ENCODE measurements around the gene FBXW11. TPM values are rescaled to one million over a fixed set of nuclear protein-coding genes. Genes with fewer than 3 reads are reported as not detected.

Gene FBXW11
- total RNA-seq, 1 experiment from 2014 or later = 34.9 TPM

GRCh38 chr5:172002310-172002709 lies 4.1 kb downstream of the FBXW11 start:
- intact Hi-C loops (cut with micrococcal nuclease; ENCODE audit: unreplicated experiment) = loop anchor here (10.0 kb wide), 1 partner anchor 88 kb away; no protein-coding TSS in a partner anchor
- TF ChIP-seq CTCF (conservative IDR thresholded peaks at IDR 0.05; ENCODE audit: low read depth, low read length) (peak; percentile 52), EZH2 (IDR thresholded peaks at IDR 0.05; ENCODE audit: borderline replicate concordance, low read depth, low read length, poor library complexity, severe bottlenecking) (no peak)
- H3K27ac ChIP-seq (ENCODE audit: low read depth, low read length, poor library complexity, severe bottlenecking) = no peak overlapping the region
- H3K9me3 ChIP-seq (ENCODE audit: low read depth, low read length, poor library complexity, severe bottlenecking) = no peaks in the 10 kb centered on the region
- no peaks in the 10 kb centered on the region for H3K36me3 ChIP-seq (ENCODE audit: insufficient read depth, low read length, poor library complexity, severe bottlenecking)
- peak; percentile 40 for DNase-seq (ENCODE audit: low spot score)
- no peaks in the 10 kb centered on the region for H3K27me3 ChIP-seq (replicated peaks; ENCODE audit: insufficient read depth, low read depth, low read length, poor library complexity)
- no TSS peak for BruUV-seq (replicated peaks)
- H3K4me1 ChIP-seq (ENCODE audit: insufficient read depth, low read length, poor library complexity, severe bottlenecking) = peaks cover 6% of the 10 kb centered on the region
- CTCF ChIA-PET = interaction anchor here (0.7 kb wide), 1 partner anchor 57 kb away, joined by 3 read pairs; no protein-coding TSS in a partner anchor
- POLR2A ChIA-PET (ENCODE audit: low non-redundant PET) = no interaction called here
- no peak overlapping the region for H3K4me3 ChIP-seq (ENCODE audit: low read depth, low read length, poor library complexity, severe bottlenecking)

GRCh38 chr5:171999877-172000276 lies 6.6 kb downstream of the FBXW11 start:
- Histone ChIP-seq H3K4me3 (ENCODE audit: low read depth, low read length, poor library complexity, severe bottlenecking) (no peak overlapping the region), H3K36me3 (ENCODE audit: insufficient read depth, low read length, poor library complexity, severe bottlenecking) (peaks cover 4% of the 10 kb centered on the region), H3K9me3 (ENCODE audit: low read depth, low read length, poor library complexity, severe bottlenecking) (no peaks in the 10 kb centered on the region), H3K4me1 (ENCODE audit: insufficient read depth, low read length, poor library complexity, severe bottlenecking) (peaks cover 5% of the 10 kb centered on the region), H3K27ac (ENCODE audit: low read depth, low read length, poor library complexity, severe bottlenecking) (no peak overlapping the region), H3K27me3 (replicated peaks; ENCODE audit: insufficient read depth, low read depth, low read length, poor library complexity) (no peaks in the 10 kb centered on the region)
- ChIA-PET CTCF (no interaction called here), POLR2A (ENCODE audit: low non-redundant PET) (no interaction called here)
- no TSS peak for BruUV-seq (replicated peaks)
- intact Hi-C loops (cut with micrococcal nuclease; ENCODE audit: unreplicated experiment) = loop anchor here (10.0 kb wide), 1 partner anchor 85 kb away; no protein-coding TSS in a partner anchor
- TF ChIP-seq EZH2 (IDR thresholded peaks at IDR 0.05; ENCODE audit: borderline replicate concordance, low read depth, low read length, poor library complexity, severe bottlenecking) (no peak), CTCF (conservative IDR thresholded peaks at IDR 0.05; ENCODE audit: low read depth, low read length) (no peak)
- no peak for DNase-seq (ENCODE audit: low spot score)

DNA sequence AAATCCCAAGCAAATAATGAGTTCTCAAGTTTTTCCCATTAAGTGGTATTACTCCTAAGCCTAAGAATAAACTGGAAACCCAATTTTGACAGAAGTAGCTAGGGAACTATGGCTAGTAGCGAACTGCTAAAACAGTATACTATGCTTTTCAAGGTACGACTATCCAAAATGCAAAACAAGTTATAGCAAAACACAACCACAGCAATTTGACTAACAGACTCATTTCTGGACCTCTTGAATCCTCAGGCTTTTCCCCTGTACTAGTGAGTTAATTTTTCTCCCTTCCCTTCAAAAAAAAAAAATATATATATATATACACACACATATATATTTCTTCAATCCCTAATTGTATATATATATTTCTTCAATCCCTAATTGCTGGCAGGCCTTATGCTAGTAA lies 7.3 kb downstream of the FBXW11 start:
- Histone ChIP-seq H3K4me3 (ENCODE audit: low read depth, low read length, poor library complexity, severe bottlenecking) (no peak overlapping the region), H3K36me3 (ENCODE audit: insufficient read depth, low read length, poor library complexity, severe bottlenecking) (peaks cover 4% of the 10 kb centered on the region), H3K4me1 (ENCODE audit: insufficient read depth, low read length, poor library complexity, severe bottlenecking) (no peaks in the 10 kb centered on the region), H3K27ac (ENCODE audit: low read depth, low read length, poor library complexity, severe bottlenecking) (no peak overlapping the region), H3K9me3 (ENCODE audit: low read depth, low read length, poor library complexity, severe bottlenecking) (no peaks in the 10 kb centered on the region), H3K27me3 (replicated peaks; ENCODE audit: insufficient read depth, low read depth, low read length, poor library complexity) (no peaks in the 10 kb centered on the region)
- TF ChIP-seq EZH2 (IDR thresholded peaks at IDR 0.05; ENCODE audit: borderline replicate concordance, low read depth, low read length, poor library complexity, severe bottlenecking) = no peak
- no peak for TF ChIP-seq CTCF (conservative IDR thresholded peaks at IDR 0.05; ENCODE audit: low read depth, low read length)
- intact Hi-C loops (cut with micrococcal nuclease; ENCODE audit: unreplicated experiment) = no loop called here
- ChIA-PET CTCF (no interaction called here), POLR2A (ENCODE audit: low non-redundant PET) (no interaction called here)
- no TSS peak for BruUV-seq (replicated peaks)
- no peak for DNase-seq (ENCODE audit: low spot score)
